ENCODE results near the gene CTU2.

The CTU2 gene

GRCh38 chr16:88715312-88716190, 9.2 kb downstream of the CTU2 start:
- DNase-seq = no peak

GRCh38 chr16:88716201-88716600, 9.9 kb downstream of the CTU2 start:
- DNase-seq = no peak

- no peak for DNase-seq
Observed at GRCh38 chr16:88716601-88717001, 10.3 kb downstream of the CTU2 start.

GRCh38 chr16:88718178-88718577, 11.9 kb downstream of the CTU2 start:
- no peak for DNase-seq

GRCh38 chr16:88719267-88719932, 13.1 kb downstream of the CTU2 start:
- DNase-seq = no peak

GRCh38 chr16:88719933-88720296, 13.6 kb downstream of the CTU2 start:
- DNase-seq = no peak

- DNase-seq = no peak
Observed at GRCh38 chr16:88720396-88720970, 14.2 kb downstream of the CTU2 start.

GRCh38 chr16:88721236-88721635, 14.9 kb downstream of the CTU2 start:
- DNase-seq = no peak

- no peak for DNase-seq
Observed at GRCh38 chr16:88721815-88722755, 15.8 kb downstream of the CTU2 start.

GRCh38 chr16:88722784-88723506, 16.6 kb downstream of the CTU2 start:
- no peak for DNase-seq

GRCh38 chr16:88723507-88723887, 17.2 kb downstream of the CTU2 start:
- no peak for DNase-seq

GRCh38 chr16:88723911-88724310, 17.6 kb downstream of the CTU2 start:
- no peak for DNase-seq

GRCh38 chr16:88724855-88725555, 18.7 kb downstream of the CTU2 start:
- no peak for DNase-seq

- DNase-seq = no peak
Observed at GRCh38 chr16:88725609-88726407, 19.5 kb downstream of the CTU2 start.

- no peak for DNase-seq
Observed at GRCh38 chr16:88726408-88726749, 20.1 kb downstream of the CTU2 start.

- no peak for DNase-seq
Observed at GRCh38 chr16:88726981-88727380, 20.7 kb downstream of the CTU2 start.

GRCh38 chr16:88727871-88728270, 21.6 kb downstream of the CTU2 start:
- no peak for DNase-seq

GRCh38 chr16:88730632-88731607, 24.6 kb downstream of the CTU2 start:
- DNase-seq = no peak

GRCh38 chr16:88731699-88732098, 25.4 kb downstream of the CTU2 start:
- no peak for DNase-seq
